ENCODE results near the gene PSTPIP1. TPM values are rescaled to one million over a fixed set of nuclear protein-coding genes. Genes with fewer than 3 reads are reported as not detected.

PSTPIP1 gene
- total and polyA plus RNA-seq, 9 of the 15 experiments (the other 6 are each of a cell fraction or from before 2014, with no cell fraction given): not detected

DNA sequence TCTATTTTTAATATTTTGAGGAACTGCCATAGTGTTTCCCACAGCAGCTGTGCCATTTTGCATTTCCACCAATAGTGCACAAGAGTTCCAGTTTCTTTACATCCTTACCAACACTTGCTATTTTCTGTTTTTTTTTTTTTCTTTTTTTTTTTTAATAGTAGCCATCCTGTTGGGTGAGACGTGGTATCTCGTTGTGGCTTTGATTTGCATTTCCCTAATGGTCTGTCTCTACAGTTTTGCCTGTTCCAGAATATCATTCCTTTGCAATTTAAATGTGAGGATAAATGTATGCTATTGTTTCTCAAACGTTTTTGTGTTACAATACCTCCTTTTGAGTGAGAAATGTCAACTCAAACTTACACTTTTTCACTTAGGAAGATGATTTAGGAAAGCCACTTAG is 41.0 kb upstream of the PSTPIP1 start:
- TF ChIP-seq ZBTB17 (CRISPR knock-in tag; IDR thresholded peaks at IDR 0.05) (no peak), HDGF (IDR thresholded peaks at IDR 0.05) (no peak), SRSF1 (IDR thresholded peaks at IDR 0.05; ENCODE audit: low read depth, low read length) (no peak), XRCC5 (IDR thresholded peaks at IDR 0.05; ENCODE audit: low read depth, low read length) (no peak), ZNF124 (CRISPR knock-in tag; IDR thresholded peaks at IDR 0.05) (no peak), ZFP1 (CRISPR knock-in tag; IDR thresholded peaks at IDR 0.05) (no peak), PHF20 (IDR thresholded peaks at IDR 0.05; ENCODE audit: partially characterized antibody) (no peak), HMGN3 (IDR thresholded peaks at IDR 0.05; ENCODE audit: borderline replicate concordance, extremely low read depth, insufficient read length, low read depth, low read length) (no peak), ZNF184 (CRISPR knock-in tag; IDR thresholded peaks at IDR 0.05) (no peak), YBX1 (IDR thresholded peaks at IDR 0.05) (no peak), ZNF197 (CRISPR knock-in tag; IDR thresholded peaks at IDR 0.05; ENCODE audit: low read depth) (no peak), TAF15 (IDR thresholded peaks at IDR 0.05; ENCODE audit: low read depth, low read length) (no peak), ZNF165 (CRISPR knock-in tag; IDR thresholded peaks at IDR 0.05; ENCODE audit: borderline replicate concordance) (no peak), CSDE1 (IDR thresholded peaks at IDR 0.05) (no peak), ZNF12 (CRISPR knock-in tag; IDR thresholded peaks at IDR 0.05) (no peak), ETV1 (tag; conservative IDR thresholded peaks at IDR 0.05; ENCODE audit: low read depth) (no peak), SNIP1 (IDR thresholded peaks at IDR 0.05; ENCODE audit: low read depth) (no peak)
- TF ChIP-seq, protein P1, sequence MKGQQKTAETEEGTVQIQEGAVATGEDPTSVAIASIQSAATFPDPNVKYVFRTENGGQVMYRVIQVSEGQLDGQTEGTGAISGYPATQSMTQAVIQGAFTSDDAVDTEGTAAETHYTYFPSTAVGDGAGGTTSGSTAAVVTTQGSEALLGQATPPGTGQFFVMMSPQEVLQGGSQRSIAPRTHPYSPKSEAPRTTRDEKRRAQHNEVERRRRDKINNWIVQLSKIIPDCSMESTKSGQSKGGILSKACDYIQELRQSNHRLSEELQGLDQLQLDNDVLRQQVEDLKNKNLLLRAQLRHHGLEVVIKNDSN (CRISPR knock-in tag; IDR thresholded peaks at IDR 0.05): no peak
- TF ChIP-seq, protein P2, sequence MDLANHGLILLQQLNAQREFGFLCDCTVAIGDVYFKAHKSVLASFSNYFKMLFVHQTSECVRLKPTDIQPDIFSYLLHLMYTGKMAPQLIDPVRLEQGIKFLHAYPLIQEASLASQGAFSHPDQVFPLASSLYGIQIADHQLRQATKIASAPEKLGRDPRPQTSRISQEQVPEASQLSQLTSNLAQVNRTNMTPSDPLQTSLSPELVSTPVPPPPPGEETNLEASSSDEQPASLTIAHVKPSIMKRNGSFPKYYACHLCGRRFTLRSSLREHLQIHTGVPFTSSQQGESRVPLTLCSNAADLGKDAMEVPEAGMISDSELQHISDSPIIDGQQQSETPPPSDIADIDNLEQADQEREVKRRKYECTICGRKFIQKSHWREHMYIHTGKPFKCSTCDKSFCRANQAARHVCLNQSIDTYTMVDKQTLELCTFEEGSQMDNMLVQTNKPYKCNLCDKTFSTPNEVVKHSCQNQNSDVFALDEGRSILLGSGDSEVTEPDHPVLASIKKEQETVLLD (IDR thresholded peaks at IDR 0.05): no peak
- TF ChIP-seq, protein P3, sequence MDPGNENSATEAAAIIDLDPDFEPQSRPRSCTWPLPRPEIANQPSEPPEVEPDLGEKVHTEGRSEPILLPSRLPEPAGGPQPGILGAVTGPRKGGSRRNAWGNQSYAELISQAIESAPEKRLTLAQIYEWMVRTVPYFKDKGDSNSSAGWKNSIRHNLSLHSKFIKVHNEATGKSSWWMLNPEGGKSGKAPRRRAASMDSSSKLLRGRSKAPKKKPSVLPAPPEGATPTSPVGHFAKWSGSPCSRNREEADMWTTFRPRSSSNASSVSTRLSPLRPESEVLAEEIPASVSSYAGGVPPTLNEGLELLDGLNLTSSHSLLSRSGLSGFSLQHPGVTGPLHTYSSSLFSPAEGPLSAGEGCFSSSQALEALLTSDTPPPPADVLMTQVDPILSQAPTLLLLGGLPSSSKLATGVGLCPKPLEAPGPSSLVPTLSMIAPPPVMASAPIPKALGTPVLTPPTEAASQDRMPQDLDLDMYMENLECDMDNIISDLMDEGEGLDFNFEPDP (CRISPR knock-in tag; IDR thresholded peaks at IDR 0.05): no peak
- DNase-seq (ENCODE audit: extremely low read depth in 1 of 4, low spot score in 3 of 4): no peak
- no TSS peak for BruUV-seq (replicated peaks)
- Histone ChIP-seq H3K79me2 (ENCODE audit: control insufficient read depth, insufficient read depth, low read length) (no peaks in the 10 kb centered on the region), H3K4me2 (ENCODE audit: insufficient read depth, low read length) (no peak overlapping the region), H3K9me1 (ENCODE audit: control insufficient read depth, insufficient read depth, low read length) (no peaks in the 10 kb centered on the region), H2AFZ (ENCODE audit: low read depth, low read length) (no peak overlapping the region), H3K36me3 (ENCODE audit: control insufficient read depth, insufficient read depth, low read length) (peaks cover 16% of the 10 kb centered on the region; the same call in 1 of the 3 replicates), H3K27ac (ENCODE audit: extremely low read depth, low read depth, low read length) (no peak overlapping the region), H4K20me1 (replicated peaks; ENCODE audit: control insufficient read depth, insufficient read depth, low read length) (no peaks in the 10 kb centered on the region), H3K4me3 (no peak overlapping the region), H3K9me3 (replicated peaks; ENCODE audit: control insufficient read depth, insufficient read depth, low read depth, low read length) (no peaks in the 10 kb centered on the region), H3K4me1 (replicated peaks in 1 of 2; ENCODE audit: control insufficient read depth in 2 of 2, insufficient read depth in 2 of 2, low read length in 2 of 2) (no peaks in the 10 kb centered on the region), H3K27me3 (ENCODE audit: control insufficient read depth in 2 of 2, insufficient read depth in 2 of 2, low read length in 2 of 2) (peaks cover 0 to 2% of the 10 kb centered on the region in 2 experiments; a peak in 1 of 5 replicates), H3K9ac (ENCODE audit: insufficient read depth in 1 of 2, low read depth in 2 of 2, low read length in 2 of 2) (no peak overlapping the region)
- no peak for FAIRE-seq
- in situ Hi-C loops (cut with MboI): no loop called here
- 4% methylated on average over 3 of the region's 3 CpGs for WGBS (ENCODE audit: insufficient coverage, low coverage, missing lambda C conversion rate)
- ChIA-PET POLR2A (interaction anchor here (1.0 to 1.2 kb wide), 2 partner anchors 9 to 10 kb away, joined by 3 to 5 read pairs; no protein-coding TSS in a partner anchor), CTCF (ENCODE audit: low intra/inter-chr PET ratio) (no interaction called here)
- intact Hi-C loops (cut with micrococcal nuclease): no loop called here
- no peak for ATAC-seq

Measured in K562 (cell line).